ENCODE measurements around the gene PAXIP1. TPM values are rescaled to one million over a fixed set of nuclear protein-coding genes. Genes with fewer than 3 reads are reported as not detected.

PAXIP1 gene
- total and polyA plus RNA-seq, 2 donors (not counting 3 experiments of a cell fraction or from before 2014, with no cell fraction given): 10.0 to 15.8 TPM

GRCh38 chr7:154913638-154914307 is 89.2 kb downstream of the PAXIP1 start:
- CTCF ChIA-PET: interaction anchor here (0.9 to 5.6 kb wide), 16 partner anchors 9 to 685 kb away, joined by 3 to 49 read pairs (median 6); partner anchors contain the start of gene INSIG1
- BruUV-seq (replicated peaks): no TSS peak
- intact Hi-C loops (cut with micrococcal nuclease): loop anchor here (1.0 to 5.0 kb wide), 4 partner anchors 40 to 619 kb away; no protein-coding TSS in a partner anchor
- Histone ChIP-seq H3K79me2 (ENCODE audit: control insufficient read depth, insufficient read depth, low read length) (no peaks in the 10 kb centered on the region), H3K9me3 (replicated peaks; ENCODE audit: control insufficient read depth, insufficient read depth, low read length) (no peaks in the 10 kb centered on the region), H3K27me3 (ENCODE audit: control insufficient read depth in 2 of 2, insufficient read depth in 2 of 2, low read length in 2 of 2) (peaks cover 0 to 11% of the 10 kb centered on the region in 2 experiments), H3K9ac (replicated peaks; ENCODE audit: extremely low read depth, insufficient read depth, low read length) (no peak overlapping the region), H3K27ac (ENCODE audit: insufficient read depth, low read depth, low read length) (no peak overlapping the region), H4K20me1 (replicated peaks; ENCODE audit: control insufficient read depth, extremely low read depth, insufficient read depth, low read length) (no peaks in the 10 kb centered on the region), H2AFZ (ENCODE audit: low read depth, low read length) (peak overlapping the region; percentile 94), H3K36me3 (ENCODE audit: control insufficient read depth in 2 of 2, extremely low read depth in 1 of 2, insufficient read depth in 2 of 2, low read length in 2 of 2) (no peaks in the 10 kb centered on the region), H3K4me3 (replicated peaks in 1 of 3; ENCODE audit: insufficient read depth in 1 of 3, low read depth in 1 of 3, low read length in 3 of 3) (peak overlapping the region in 2 of 3 experiments; percentile 1 to 27), H3K9me1 (replicated peaks; ENCODE audit: control insufficient read depth, extremely low read depth, insufficient read depth, low read length) (no peaks in the 10 kb centered on the region), H3K4me1 (ENCODE audit: control insufficient read depth, extremely low read depth, insufficient read depth, low read length) (peaks cover 4% of the 10 kb centered on the region), H3K4me2 (ENCODE audit: insufficient read depth, low read length) (peak overlapping the region; percentile 60)
- dilution Hi-C loops (cut with MboI; ENCODE audit: extremely low pct_ligation_motif_present, low sequenced_read_pairs): no loop called here
- no peak for TF ChIP-seq POLR2A (IDR thresholded peaks at IDR 0.05; ENCODE audit: low read depth, low read length)
- TF ChIP-seq, protein P1, sequence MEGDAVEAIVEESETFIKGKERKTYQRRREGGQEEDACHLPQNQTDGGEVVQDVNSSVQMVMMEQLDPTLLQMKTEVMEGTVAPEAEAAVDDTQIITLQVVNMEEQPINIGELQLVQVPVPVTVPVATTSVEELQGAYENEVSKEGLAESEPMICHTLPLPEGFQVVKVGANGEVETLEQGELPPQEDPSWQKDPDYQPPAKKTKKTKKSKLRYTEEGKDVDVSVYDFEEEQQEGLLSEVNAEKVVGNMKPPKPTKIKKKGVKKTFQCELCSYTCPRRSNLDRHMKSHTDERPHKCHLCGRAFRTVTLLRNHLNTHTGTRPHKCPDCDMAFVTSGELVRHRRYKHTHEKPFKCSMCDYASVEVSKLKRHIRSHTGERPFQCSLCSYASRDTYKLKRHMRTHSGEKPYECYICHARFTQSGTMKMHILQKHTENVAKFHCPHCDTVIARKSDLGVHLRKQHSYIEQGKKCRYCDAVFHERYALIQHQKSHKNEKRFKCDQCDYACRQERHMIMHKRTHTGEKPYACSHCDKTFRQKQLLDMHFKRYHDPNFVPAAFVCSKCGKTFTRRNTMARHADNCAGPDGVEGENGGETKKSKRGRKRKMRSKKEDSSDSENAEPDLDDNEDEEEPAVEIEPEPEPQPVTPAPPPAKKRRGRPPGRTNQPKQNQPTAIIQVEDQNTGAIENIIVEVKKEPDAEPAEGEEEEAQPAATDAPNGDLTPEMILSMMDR (IDR thresholded peaks at IDR 0.05; ENCODE audit: extremely low read depth in 1 of 2, insufficient read depth in 1 of 2, low read depth in 1 of 2, low read length in 2 of 2): peak; percentile 82 to 94
- peak; percentile 84 for FAIRE-seq
- DNase-seq (ENCODE audit: low read depth, low spot score): peak; percentile 67
- POLR2A ChIA-PET: no interaction called here

DNA sequence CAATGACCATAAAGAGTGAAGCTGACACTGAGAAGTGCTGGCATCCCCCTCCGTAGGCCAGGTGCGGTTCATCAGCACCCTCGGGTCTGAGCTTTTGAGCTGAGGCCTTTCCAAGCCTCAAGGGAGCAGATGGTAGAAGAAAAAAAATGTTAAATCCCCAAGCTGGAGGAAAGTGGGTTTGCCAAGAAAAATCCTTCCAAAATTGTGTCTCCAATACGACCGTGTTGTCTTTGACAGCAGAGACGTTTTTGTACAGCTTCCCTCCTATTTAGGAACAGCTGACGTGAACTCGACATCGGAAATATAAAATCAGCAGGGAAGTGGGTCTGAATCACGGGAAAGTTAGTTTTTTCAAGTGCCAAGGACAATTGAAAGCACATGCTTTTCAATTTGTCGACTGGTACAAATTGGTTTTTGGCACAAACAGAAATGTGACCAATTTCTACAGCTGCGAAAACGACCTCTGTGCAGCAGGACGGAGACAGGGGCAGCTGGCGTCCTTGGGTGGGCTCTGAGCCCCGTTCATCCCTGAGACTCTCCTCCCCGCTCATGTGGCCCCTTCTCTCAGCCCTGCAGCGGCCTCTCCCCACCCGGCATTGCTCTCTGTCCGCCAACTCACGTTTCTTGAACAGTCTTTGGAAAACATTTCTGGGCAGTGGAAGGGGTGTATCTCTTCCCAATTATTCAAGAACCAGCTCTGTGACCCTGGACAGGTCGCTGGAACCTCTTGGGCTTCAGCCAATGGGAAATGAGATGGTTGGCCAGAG is 89.9 kb downstream of the PAXIP1 start:
- Histone ChIP-seq H3K4me1 (ENCODE audit: control insufficient read depth, extremely low read depth, insufficient read depth, low read length) (peaks cover 4% of the 10 kb centered on the region), H3K27me3 (ENCODE audit: control insufficient read depth in 2 of 2, insufficient read depth in 2 of 2, low read length in 2 of 2) (peaks cover 0 to 11% of the 10 kb centered on the region in 2 experiments), H3K36me3 (ENCODE audit: control insufficient read depth in 2 of 2, extremely low read depth in 1 of 2, insufficient read depth in 2 of 2, low read length in 2 of 2) (no peaks in the 10 kb centered on the region), H4K20me1 (replicated peaks; ENCODE audit: control insufficient read depth, extremely low read depth, insufficient read depth, low read length) (no peaks in the 10 kb centered on the region), H3K79me2 (ENCODE audit: control insufficient read depth, insufficient read depth, low read length) (no peaks in the 10 kb centered on the region), H2AFZ (ENCODE audit: low read depth, low read length) (no peak overlapping the region), H3K4me2 (ENCODE audit: insufficient read depth, low read length) (no peak overlapping the region), H3K9me3 (replicated peaks; ENCODE audit: control insufficient read depth, insufficient read depth, low read length) (no peaks in the 10 kb centered on the region), H3K4me3 (replicated peaks in 1 of 3; ENCODE audit: insufficient read depth in 1 of 3, low read depth in 1 of 3, low read length in 3 of 3) (no peak overlapping the region), H3K9ac (replicated peaks; ENCODE audit: extremely low read depth, insufficient read depth, low read length) (no peak overlapping the region), H3K9me1 (replicated peaks; ENCODE audit: control insufficient read depth, extremely low read depth, insufficient read depth, low read length) (no peaks in the 10 kb centered on the region), H3K27ac (ENCODE audit: insufficient read depth, low read depth, low read length) (no peak overlapping the region)
- dilution Hi-C loops (cut with MboI; ENCODE audit: extremely low pct_ligation_motif_present, low sequenced_read_pairs): no loop called here
- no TSS peak for BruUV-seq (replicated peaks)
- no peak for DNase-seq (ENCODE audit: low read depth, low spot score)
- peak; percentile 4 for FAIRE-seq
- POLR2A ChIA-PET: no interaction called here
- TF ChIP-seq MYC (IDR thresholded peaks at IDR 0.05; ENCODE audit: low read depth, low read length) (no peak), MAX (IDR thresholded peaks at IDR 0.05; ENCODE audit: insufficient read depth, insufficient read length) (no peak), EZH2 (IDR thresholded peaks at IDR 0.05; ENCODE audit: borderline replicate concordance, low read depth, low read length, severe bottlenecking) (no peak)
- intact Hi-C loops (cut with micrococcal nuclease): loop anchor here (1.0 to 5.0 kb wide), 4 partner anchors 40 to 619 kb away; no protein-coding TSS in a partner anchor
- CTCF ChIA-PET: interaction anchor here (0.9 to 5.6 kb wide), 12 partner anchors 9 to 686 kb away, joined by 3 to 49 read pairs (median 4); partner anchors contain the start of gene INSIG1
